ENCODE data around the gene RBX1.

RBX1 gene

DNA sequence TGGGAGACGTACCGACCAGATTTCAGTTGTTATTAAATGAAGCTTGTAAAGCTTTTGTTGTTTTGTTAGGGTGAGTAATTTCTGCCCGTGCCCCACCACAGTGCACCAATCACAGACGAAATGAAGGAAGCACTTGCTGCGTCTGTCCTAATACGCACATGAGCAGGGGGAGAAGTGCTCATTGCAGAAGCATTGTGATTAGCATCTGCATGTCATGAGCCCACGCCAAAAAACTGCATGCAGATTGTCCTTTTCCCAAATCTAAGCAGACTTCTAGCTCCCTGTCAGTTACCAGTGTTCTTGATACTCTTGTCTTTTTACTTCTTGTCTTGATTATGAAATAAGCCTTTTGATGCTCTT lies 15.5 kb downstream of the RBX1 start:
- TF ChIP-seq CTCF (conservative IDR thresholded peaks at IDR 0.05; ENCODE audit: low read depth): no peak
- ChIA-PET POLR2A (ENCODE audit: low non-redundant PET) (interaction anchor here (0.5 kb wide), 1 partner anchor 39 kb away, joined by 5 read pairs; no protein-coding TSS in a partner anchor), CTCF (no interaction called here)
- H3K27ac ChIP-seq: no peak overlapping the region
- no peak for DNase-seq (ENCODE audit: low spot score)

- ChIA-PET POLR2A (ENCODE audit: low non-redundant PET) (interaction anchor here (0.5 kb wide), 1 partner anchor 39 kb away, joined by 5 read pairs; no protein-coding TSS in a partner anchor), CTCF (no interaction called here)
- DNase-seq (ENCODE audit: low spot score): no peak
- H3K27ac ChIP-seq: no peak overlapping the region
- TF ChIP-seq CTCF (conservative IDR thresholded peaks at IDR 0.05; ENCODE audit: low read depth): no peak
Measured at GRCh38 chr22:40967111-40967760, 16.1 kb downstream of the RBX1 start.

- no peak overlapping the region for H3K27ac ChIP-seq
- POLR2A ChIA-PET (ENCODE audit: low non-redundant PET): no interaction called here
- TF ChIP-seq CTCF (conservative IDR thresholded peaks at IDR 0.05; ENCODE audit: low read depth): no peak
- DNase-seq (ENCODE audit: low spot score): no peak
- CTCF ChIA-PET: interaction anchor here (0.5 to 1.5 kb wide), 2 partner anchors 15 to 432 kb away, joined by 3 to 5 read pairs; no protein-coding TSS in a partner anchor
Measured at GRCh38 chr22:40972587-40972986, 21.4 kb downstream of the RBX1 start.

GRCh38 chr22:40973144-40973543 lies 22.0 kb downstream of the RBX1 start:
- no peak for DNase-seq (ENCODE audit: low spot score)
- CTCF ChIA-PET: interaction anchor here (1.5 kb wide), 1 partner anchor 15 kb away, joined by 3 read pairs; no protein-coding TSS in a partner anchor
- POLR2A ChIA-PET (ENCODE audit: low non-redundant PET): no interaction called here
- TF ChIP-seq CTCF (conservative IDR thresholded peaks at IDR 0.05; ENCODE audit: low read depth): no peak
- no peak overlapping the region for H3K27ac ChIP-seq

- no peak for TF ChIP-seq CTCF (conservative IDR thresholded peaks at IDR 0.05; ENCODE audit: low read depth)
- ChIA-PET CTCF (no interaction called here), POLR2A (ENCODE audit: low non-redundant PET) (no interaction called here)
- no peak for DNase-seq (ENCODE audit: low spot score)
- no peak overlapping the region for H3K27ac ChIP-seq
Measured at GRCh38 chr22:40975366-40975765, 24.2 kb downstream of the RBX1 start.

DNA sequence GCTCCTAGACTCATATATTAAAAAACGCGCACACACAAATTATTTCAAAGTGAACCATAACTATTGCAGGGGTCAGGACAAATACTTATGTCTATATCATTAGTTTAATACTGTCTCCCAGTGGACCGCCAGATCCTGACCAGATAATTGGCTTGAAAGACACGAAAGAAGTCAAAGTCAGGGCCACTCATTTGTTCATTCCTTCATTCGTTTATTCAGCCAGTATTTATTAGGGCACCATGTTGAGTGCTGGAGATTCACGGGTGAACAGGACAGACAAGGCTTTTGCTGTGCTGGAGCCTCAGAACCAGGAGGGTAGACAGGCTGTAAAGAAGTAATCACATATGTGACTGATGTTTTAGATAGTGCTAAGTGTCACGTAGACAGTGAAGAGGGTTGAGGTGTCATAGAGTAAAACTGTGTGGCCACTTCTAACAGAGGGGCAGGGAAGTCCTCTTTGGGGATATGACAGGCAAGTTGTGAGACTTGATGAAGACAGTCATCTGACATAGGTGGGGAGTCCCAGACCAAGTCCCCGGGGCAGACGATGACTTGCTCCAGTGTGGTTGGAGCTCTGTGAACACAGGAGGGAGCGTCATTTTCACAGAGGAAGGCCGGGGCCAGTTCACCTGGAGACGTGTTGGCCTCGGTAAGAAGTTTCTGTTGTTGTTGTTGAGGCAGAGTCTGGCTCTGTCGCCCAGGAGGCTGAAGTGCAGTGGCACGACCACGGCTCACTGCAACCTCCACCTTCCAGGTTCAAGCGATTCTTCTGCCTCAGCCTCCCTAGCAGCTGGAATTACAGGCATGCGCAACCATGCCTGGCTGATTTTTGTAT lies 25.9 kb downstream of the RBX1 start:
- POLR2A ChIA-PET (ENCODE audit: low non-redundant PET): no interaction called here
- CTCF ChIA-PET: interaction anchor here (0.6 kb wide), 1 partner anchor 29 kb away, joined by 3 read pairs; no protein-coding TSS in a partner anchor
- no peak overlapping the region for H3K27ac ChIP-seq

More for the DNA sequence above, 25.9 kb downstream of the RBX1 start:
- no peak for DNase-seq (ENCODE audit: low spot score)
- no peak for TF ChIP-seq CTCF (conservative IDR thresholded peaks at IDR 0.05; ENCODE audit: low read depth)
